ENCODE measurements around the gene NAIP.
"Not testable (repeated sequence)": the region's sequence is repeated elsewhere in the genome, so short reads cannot be mapped to it uniquely, and the experiment has no call there.

NAIP gene

GRCh38 chr5:70953068-70953467 is 72.1 kb downstream of the NAIP start:
- not testable (repeated sequence) for H2BK15ac ChIP-seq (ENCODE audit: low read depth, poor library complexity, severe bottlenecking); H3K9me3 ChIP-seq (ENCODE audit: control insufficient read depth, low read length); H2AK5ac ChIP-seq (ENCODE audit: low read length, severe bottlenecking); H2AFZ ChIP-seq (ENCODE audit: low read depth, low read length); H3K36me3 ChIP-seq (ENCODE audit: control insufficient read depth in 1 of 2, insufficient read depth in 2 of 2, low read depth in 1 of 2, low read length in 2 of 2); H3K14ac ChIP-seq (ENCODE audit: low read length in 2 of 2); H3K9ac ChIP-seq (ENCODE audit: low read length); DNase-seq; H3K4me1 ChIP-seq (ENCODE audit: control insufficient read depth, insufficient read depth, low read depth, low read length); H3K18ac ChIP-seq (ENCODE audit: low read depth in 1 of 2, low read length in 2 of 2); H3K27me3 ChIP-seq (ENCODE audit: control insufficient read depth in 1 of 2, insufficient read depth in 1 of 2, low read length in 2 of 2); H2BK120ac ChIP-seq (ENCODE audit: low read depth, low read length); H4K91ac ChIP-seq (ENCODE audit: low read length); H3K23ac ChIP-seq (ENCODE audit: low read length in 2 of 2); H2BK5ac ChIP-seq (ENCODE audit: low read depth, low read length, poor library complexity, severe bottlenecking); H3K79me1 ChIP-seq (replicated peaks; ENCODE audit: low read length, poor library complexity, severe bottlenecking); H3K4ac ChIP-seq (ENCODE audit: low read depth in 1 of 2, low read length in 2 of 2); H4K8ac ChIP-seq (ENCODE audit: low read length); H2BK12ac ChIP-seq (ENCODE audit: low read length in 2 of 2); H3K4me2 ChIP-seq (ENCODE audit: low read length, poor library complexity, severe bottlenecking); H3K27ac ChIP-seq (ENCODE audit: low read length, poor library complexity, severe bottlenecking); H3K4me3 ChIP-seq (ENCODE audit: insufficient read depth in 1 of 2, low read depth in 1 of 2, low read length in 2 of 2)
- no CpG with 5 or more reads among the region's 10 CpGs for WGBS

GRCh38 chr5:70932560-70932959 is 92.6 kb downstream of the NAIP start:
- H2BK120ac ChIP-seq (ENCODE audit: low read depth, low read length); H2BK12ac ChIP-seq (ENCODE audit: low read length in 2 of 2); H3K4me2 ChIP-seq (ENCODE audit: low read length, poor library complexity, severe bottlenecking): not testable (repeated sequence)

GRCh38 chr5:70931709-70932368 is 93.3 kb downstream of the NAIP start:
- H4K91ac ChIP-seq (ENCODE audit: low read length); H2AFZ ChIP-seq (ENCODE audit: low read depth, low read length); H3K4me1 ChIP-seq (ENCODE audit: control insufficient read depth, insufficient read depth, low read depth, low read length); H3K9me3 ChIP-seq (ENCODE audit: control insufficient read depth, low read length); H3K18ac ChIP-seq (ENCODE audit: low read depth in 1 of 2, low read length in 2 of 2); H3K27me3 ChIP-seq (ENCODE audit: control insufficient read depth in 1 of 2, insufficient read depth in 1 of 2, low read length in 2 of 2); H2BK120ac ChIP-seq (ENCODE audit: low read depth, low read length); H3K4me2 ChIP-seq (ENCODE audit: low read length, poor library complexity, severe bottlenecking); H3K27ac ChIP-seq (ENCODE audit: low read length, poor library complexity, severe bottlenecking); H3K36me3 ChIP-seq (ENCODE audit: control insufficient read depth in 1 of 2, insufficient read depth in 2 of 2, low read depth in 1 of 2, low read length in 2 of 2); H3K14ac ChIP-seq (ENCODE audit: low read length in 2 of 2); H3K4ac ChIP-seq (ENCODE audit: low read depth in 1 of 2, low read length in 2 of 2); DNase-seq; H4K8ac ChIP-seq (ENCODE audit: low read length); H3K79me1 ChIP-seq (replicated peaks; ENCODE audit: low read length, poor library complexity, severe bottlenecking); H2BK15ac ChIP-seq (ENCODE audit: low read depth, poor library complexity, severe bottlenecking); H2AK5ac ChIP-seq (ENCODE audit: low read length, severe bottlenecking); H2BK12ac ChIP-seq (ENCODE audit: low read length in 2 of 2); H3K9ac ChIP-seq (ENCODE audit: low read length); H3K4me3 ChIP-seq (ENCODE audit: insufficient read depth in 1 of 2, low read depth in 1 of 2, low read length in 2 of 2); H3K23ac ChIP-seq (ENCODE audit: low read length in 2 of 2); H2BK5ac ChIP-seq (ENCODE audit: low read depth, low read length, poor library complexity, severe bottlenecking): not testable (repeated sequence)
- no CpG with 5 or more reads among the region's 6 CpGs for WGBS

More at GRCh38 chr5:70932560-70932959, 92.6 kb downstream of the NAIP start:
- not testable (repeated sequence) for H2BK5ac ChIP-seq (ENCODE audit: low read depth, low read length, poor library complexity, severe bottlenecking); H2AK5ac ChIP-seq (ENCODE audit: low read length, severe bottlenecking); H3K36me3 ChIP-seq (ENCODE audit: control insufficient read depth in 1 of 2, insufficient read depth in 2 of 2, low read depth in 1 of 2, low read length in 2 of 2); DNase-seq; H3K79me1 ChIP-seq (replicated peaks; ENCODE audit: low read length, poor library complexity, severe bottlenecking); H3K4ac ChIP-seq (ENCODE audit: low read depth in 1 of 2, low read length in 2 of 2); H2AFZ ChIP-seq (ENCODE audit: low read depth, low read length); H3K18ac ChIP-seq (ENCODE audit: low read depth in 1 of 2, low read length in 2 of 2); H3K4me3 ChIP-seq (ENCODE audit: insufficient read depth in 1 of 2, low read depth in 1 of 2, low read length in 2 of 2); H3K27me3 ChIP-seq (ENCODE audit: control insufficient read depth in 1 of 2, insufficient read depth in 1 of 2, low read length in 2 of 2); H3K27ac ChIP-seq (ENCODE audit: low read length, poor library complexity, severe bottlenecking); H3K4me1 ChIP-seq (ENCODE audit: control insufficient read depth, insufficient read depth, low read depth, low read length); H3K9ac ChIP-seq (ENCODE audit: low read length); H4K91ac ChIP-seq (ENCODE audit: low read length); H3K9me3 ChIP-seq (ENCODE audit: control insufficient read depth, low read length); H2BK15ac ChIP-seq (ENCODE audit: low read depth, poor library complexity, severe bottlenecking); H3K23ac ChIP-seq (ENCODE audit: low read length in 2 of 2); H4K8ac ChIP-seq (ENCODE audit: low read length); H3K14ac ChIP-seq (ENCODE audit: low read length in 2 of 2)
- WGBS, result no CpG with 5 or more reads among the region's 1 CpG

- not testable (repeated sequence) for H2BK120ac ChIP-seq (ENCODE audit: low read depth, low read length)
Measured at GRCh38 chr5:70925211-70925562, 100.0 kb downstream of the NAIP start.

More at GRCh38 chr5:70925211-70925562, 100.0 kb downstream of the NAIP start:
- not testable (repeated sequence) for H3K4me3 ChIP-seq (ENCODE audit: insufficient read depth in 1 of 2, low read depth in 1 of 2, low read length in 2 of 2); H2BK15ac ChIP-seq (ENCODE audit: low read depth, poor library complexity, severe bottlenecking); DNase-seq; H3K4me1 ChIP-seq (ENCODE audit: control insufficient read depth, insufficient read depth, low read depth, low read length); H3K14ac ChIP-seq (ENCODE audit: low read length in 2 of 2); H3K9ac ChIP-seq (ENCODE audit: low read length); H2BK5ac ChIP-seq (ENCODE audit: low read depth, low read length, poor library complexity, severe bottlenecking); H3K18ac ChIP-seq (ENCODE audit: low read depth in 1 of 2, low read length in 2 of 2); H2AK5ac ChIP-seq (ENCODE audit: low read length, severe bottlenecking); H4K91ac ChIP-seq (ENCODE audit: low read length); H3K79me1 ChIP-seq (replicated peaks; ENCODE audit: low read length, poor library complexity, severe bottlenecking); H3K36me3 ChIP-seq (ENCODE audit: control insufficient read depth in 1 of 2, insufficient read depth in 2 of 2, low read depth in 1 of 2, low read length in 2 of 2); H2BK12ac ChIP-seq (ENCODE audit: low read length in 2 of 2); H3K4ac ChIP-seq (ENCODE audit: low read depth in 1 of 2, low read length in 2 of 2); H3K9me3 ChIP-seq (ENCODE audit: control insufficient read depth, low read length); H2AFZ ChIP-seq (ENCODE audit: low read depth, low read length); H3K27ac ChIP-seq (ENCODE audit: low read length, poor library complexity, severe bottlenecking); H3K4me2 ChIP-seq (ENCODE audit: low read length, poor library complexity, severe bottlenecking); H4K8ac ChIP-seq (ENCODE audit: low read length); H3K27me3 ChIP-seq (ENCODE audit: control insufficient read depth in 1 of 2, insufficient read depth in 1 of 2, low read length in 2 of 2); H3K23ac ChIP-seq (ENCODE audit: low read length in 2 of 2)
- no CpG with 5 or more reads among the region's 16 CpGs for WGBS

Data from mesenchymal stem cell (in vitro differentiated cells and primary cell).